Measurements from ENCODE around the gene BCR. TPM values are rescaled to one million over a fixed set of nuclear protein-coding genes. Genes with fewer than 3 reads are reported as not detected.

BCR gene
- total RNA-seq, 1 donor from 2014 or later, result 69.0 TPM

- no peak for DNase-seq (ENCODE audit: low read depth)
- H3K4me3 ChIP-seq (ENCODE audit: low read depth, low read length), result no peak overlapping the region
- TF ChIP-seq CTCF (conservative IDR thresholded peaks at IDR 0.05; ENCODE audit: low read depth, low read length), result no peak
Measured at GRCh38 chr22:23199159-23199558, 18.9 kb downstream of the BCR start.

- no peak for TF ChIP-seq CTCF (conservative IDR thresholded peaks at IDR 0.05; ENCODE audit: low read depth, low read length)
- no peak overlapping the region for H3K4me3 ChIP-seq (ENCODE audit: low read depth, low read length)
Measured at GRCh38 chr22:23200898-23201297, 20.6 kb downstream of the BCR start.

GRCh38 chr22:23202812-23203451 lies 22.6 kb downstream of the BCR start:
- no peak for TF ChIP-seq CTCF (conservative IDR thresholded peaks at IDR 0.05; ENCODE audit: low read depth, low read length)
- no peak for DNase-seq (ENCODE audit: low read depth)
- H3K4me3 ChIP-seq (ENCODE audit: low read depth, low read length), result no peak overlapping the region

More at GRCh38 chr22:23200898-23201297, 20.6 kb downstream of the BCR start:
- no peak for DNase-seq (ENCODE audit: low read depth)

GRCh38 chr22:23203452-23204124 lies 23.3 kb downstream of the BCR start:
- no peak overlapping the region for H3K4me3 ChIP-seq (ENCODE audit: low read depth, low read length)
- DNase-seq (ENCODE audit: low read depth), result no peak
- no peak for TF ChIP-seq CTCF (conservative IDR thresholded peaks at IDR 0.05; ENCODE audit: low read depth, low read length)

- TF ChIP-seq CTCF (conservative IDR thresholded peaks at IDR 0.05; ENCODE audit: low read depth, low read length), result no peak
- DNase-seq (ENCODE audit: low read depth), result no peak
- H3K4me3 ChIP-seq (ENCODE audit: low read depth, low read length), result no peak overlapping the region
Measured at GRCh38 chr22:23204125-23204488, 23.8 kb downstream of the BCR start.

- no peak for TF ChIP-seq CTCF (conservative IDR thresholded peaks at IDR 0.05; ENCODE audit: low read depth, low read length)
- no peak for DNase-seq (ENCODE audit: low read depth)
- no peak overlapping the region for H3K4me3 ChIP-seq (ENCODE audit: low read depth, low read length)
Measured at GRCh38 chr22:23204541-23205157, 24.3 kb downstream of the BCR start.
